H1 (cell line): ENCODE measurements around the gene CYBA. TPM values are rescaled to one million over a fixed set of nuclear protein-coding genes. Genes with fewer than 3 reads are reported as not detected.

ENCODE experiments used
- CTCF ChIA-PET: fragments of 300-600 bp; sonication (Branson Sonifier 250); formaldehyde crosslinking; loops from one replicate; lab custom pipeline; 2021; ENCODE audit not compliant: partially characterized antibody; lab: Charles Lee
- POLR2A ChIA-PET: fragments of 300-600 bp; sonication (Branson Sonifier 250); formaldehyde crosslinking; loops from one replicate; lab custom pipeline; 2021; ENCODE audit warnings: inconsistent platforms; ENCODE audit not compliant: partially characterized antibody; lab: Charles Lee
- DNase-seq, 2 experiments: peaks; one replicate each; pipeline versions ENCODE4 v3.0.0 to v3.0.0-alpha.2; 2010 to 2022; ENCODE audit warnings: low spot score in 2 of 2, low read depth in 1 of 2, mixed read lengths in 1 of 2
- FAIRE-seq: peaks from 2 replicates; lab custom pipeline; 2011; peaks lifted over from hg19 to GRCh38; lab: Jason Lieb, UNC
- H2AFZ ChIP-seq: 2 replicates; pipeline ENCODE4 v1.8.1; 2012; ENCODE audit warnings: low read length, inconsistent platforms
- H2AK5ac ChIP-seq: 2 replicates; pipeline ENCODE4 v1.6.1; 2013; ENCODE audit warnings: low read depth, low read length
- H2BK120ac ChIP-seq: replicated peaks from 2 replicates; pipeline ENCODE3; 2013; ENCODE audit warnings: low read depth, low read length, inconsistent platforms
- H2BK12ac ChIP-seq: 2 replicates; pipeline ENCODE4 v1.6.1; 2013; ENCODE audit warnings: low read depth, low read length
- H2BK15ac ChIP-seq: 2 replicates; pipeline ENCODE4 v1.6.1; 2013; ENCODE audit warnings: low read length
- H2BK20ac ChIP-seq: 2 replicates; pipeline ENCODE4 v1.6.1; 2013; ENCODE audit warnings: low read length
- H2BK5ac ChIP-seq: 2 replicates; pipeline ENCODE4 v1.6.1; 2013; ENCODE audit warnings: low read depth, low read length
- H3K14ac ChIP-seq: 2 replicates; pipeline ENCODE4 v1.6.1; 2013; ENCODE audit warnings: inconsistent platforms; ENCODE audit not compliant: insufficient read length
- H3K18ac ChIP-seq: 2 replicates; pipeline ENCODE4 v1.6.1; 2013; ENCODE audit warnings: low read length; ENCODE audit errors: extremely low read depth
- H3K23ac ChIP-seq: 2 replicates; pipeline ENCODE4 v1.6.1; 2013; ENCODE audit warnings: inconsistent platforms; ENCODE audit not compliant: insufficient read length
- H3K23me2 ChIP-seq: 2 replicates; pipeline ENCODE4 v1.6.1; 2013; ENCODE audit warnings: low read depth, low read length
- H3K27ac ChIP-seq: 2 replicates; pipeline ENCODE4 v1.6.1; 2011; ENCODE audit warnings: low read depth, low read length, inconsistent platforms
- H3K27me3 ChIP-seq, 4 experiments: replicated peaks in 1 of 4; 1 replicate in 1 of 4; 2 replicates in 3 of 4; pipeline versions ENCODE4 v1.6.1 to v1.8.1; 2011 to 2013; ENCODE audit warnings: low read length in 3 of 4, mild to moderate bottlenecking in 3 of 4, inconsistent platforms in 2 of 4, mixed read lengths in 2 of 4, moderate library complexity in 1 of 4; ENCODE audit not compliant: control insufficient read depth in 3 of 4, insufficient read depth in 3 of 4; ENCODE audit errors: extremely low read depth in 1 of 4
- H3K36me3 ChIP-seq, 4 experiments: 2 replicates each; pipeline versions ENCODE4 v1.6.1 to v1.8.1; 2011 to 2013; ENCODE audit warnings: mild to moderate bottlenecking in 4 of 4, low read length in 3 of 4, moderate library complexity in 2 of 4, control low read depth in 1 of 4, inconsistent platforms in 1 of 4; ENCODE audit not compliant: insufficient read depth in 4 of 4, control insufficient read depth in 2 of 4
- H3K4ac ChIP-seq: replicated peaks from 2 replicates; pipeline ENCODE3; 2013; ENCODE audit warnings: low read length, low read depth, mixed read lengths, inconsistent platforms; ENCODE audit not compliant: insufficient read length
- H3K4me1 ChIP-seq, 4 experiments: replicated peaks in 1 of 4; 1 replicate in 1 of 4; 2 replicates in 3 of 4; pipeline versions ENCODE4 v1.6.1 to v1.8.1; 2011 to 2013; ENCODE audit warnings: low read length in 3 of 4, inconsistent platforms in 2 of 4, mixed read lengths in 1 of 4; ENCODE audit not compliant: insufficient read depth in 4 of 4, control insufficient read depth in 3 of 4
- H3K4me2 ChIP-seq, 2 experiments: 2 replicates each; pipeline versions ENCODE4 v1.6.1 to v1.8.1; 2011 to 2013; ENCODE audit warnings: low read depth in 2 of 2, low read length in 2 of 2, control low read depth in 1 of 2, inconsistent platforms in 1 of 2, mild to moderate bottlenecking in 1 of 2; ENCODE audit not compliant: insufficient read depth in 1 of 2
- H3K4me3 ChIP-seq, 4 experiments: fragments of 200-600, 300-600 bp in 1 of 4; sonication (generic), shearing (Covaris generic), sonication (Bioruptor Twin) in 1 of 4; 2 replicates each; pipeline versions ENCODE4 v1.5.1 to v1.8.1; 2011 to 2016; ENCODE audit warnings: low read length in 4 of 4, low read depth in 3 of 4, control low read depth in 2 of 4, inconsistent platforms in 2 of 4, mild to moderate bottlenecking in 2 of 4, mixed read lengths in 1 of 4, moderate library complexity in 1 of 4; ENCODE audit not compliant: insufficient read depth in 2 of 4; ENCODE audit errors: extremely low read depth in 1 of 4
- H3K56ac ChIP-seq: replicated peaks from 2 replicates; pipeline ENCODE3; 2013; ENCODE audit warnings: low read depth, mild to moderate bottlenecking, mixed read lengths, low read length, inconsistent platforms; ENCODE audit not compliant: insufficient read length
- H3K79me1 ChIP-seq: 2 replicates; pipeline ENCODE4 v1.6.1; 2013; ENCODE audit warnings: low read depth, low read length, control low read depth
- H3K79me2 ChIP-seq, 2 experiments: 2 replicates each; pipeline versions ENCODE4 v1.6.1 to v1.8.1; 2012 to 2013; ENCODE audit warnings: low read length in 2 of 2, mild to moderate bottlenecking in 2 of 2, inconsistent platforms in 1 of 2; ENCODE audit not compliant: insufficient read depth in 2 of 2, control insufficient read depth in 1 of 2
- H3K9ac ChIP-seq, 4 experiments: replicated peaks in 1 of 4; 1 replicate in 1 of 4; 2 replicates in 3 of 4; pipeline versions ENCODE4 v1.6.1 to v1.8.1; 2011 to 2013; ENCODE audit warnings: low read depth in 3 of 4, low read length in 3 of 4, control low read depth in 2 of 4, mild to moderate bottlenecking in 2 of 4, moderate library complexity in 2 of 4, inconsistent platforms in 1 of 4; ENCODE audit errors: extremely low read depth in 1 of 4
- H3K9me3 ChIP-seq, 2 experiments: 2 replicates each; pipeline versions ENCODE4 v1.6.1 to v1.8.1; 2012 to 2013; ENCODE audit warnings: mild to moderate bottlenecking in 2 of 2, moderate library complexity in 2 of 2, control low read depth in 1 of 2, inconsistent platforms in 1 of 2, low read depth in 1 of 2, low read length in 1 of 2, mixed read lengths in 1 of 2; ENCODE audit not compliant: insufficient read depth in 2 of 2
- H4K20me1 ChIP-seq, 2 experiments: replicated peaks in 1 of 2; 2 replicates each; pipeline versions ENCODE3 to v1.8.1; 2011 to 2013; ENCODE audit warnings: inconsistent platforms in 2 of 2, low read length in 2 of 2, mild to moderate bottlenecking in 1 of 2; ENCODE audit not compliant: insufficient read depth in 2 of 2, control insufficient read depth in 1 of 2
- H4K5ac ChIP-seq: 2 replicates; pipeline ENCODE4 v1.6.1; 2013; ENCODE audit warnings: low read length, low read depth, mixed read lengths, inconsistent platforms; ENCODE audit not compliant: insufficient read length
- H4K8ac ChIP-seq: 2 replicates; pipeline ENCODE4 v1.8.0; 2013; ENCODE audit warnings: mild to moderate bottlenecking, moderate library complexity, low read length, inconsistent platforms; ENCODE audit not compliant: insufficient read depth; ENCODE audit errors: extremely low read depth
- H4K91ac ChIP-seq: replicated peaks from 2 replicates; pipeline ENCODE3; 2013; ENCODE audit warnings: low read length, mixed read lengths, inconsistent platforms; ENCODE audit not compliant: insufficient read length
- BCL11A ChIP-seq, 2 experiments: IDR thresholded peaks; one replicate each; pipeline ENCODE4 v1.6.1; 2011; ENCODE audit warnings: low read depth in 2 of 2, low read length in 2 of 2, mild to moderate bottlenecking in 2 of 2
- CEBPB ChIP-seq: IDR thresholded peaks from 2 replicates; pipeline ENCODE4 v1.6.1; 2012; ENCODE audit warnings: low read depth, low read length
- FOSL1 ChIP-seq: IDR thresholded peaks from 2 replicates; pipeline ENCODE4 v1.6.1; 2011; ENCODE audit warnings: mild to moderate bottlenecking, low read depth, low read length, moderate library complexity; ENCODE audit not compliant: insufficient read depth
- KDM5A ChIP-seq: fragments of 200-600 bp; IDR thresholded peaks from 2 replicates; pipeline ENCODE4 v1.7.1; 2012; ENCODE audit warnings: mild to moderate bottlenecking, low read length, inconsistent platforms, mixed read lengths
- PHF8 ChIP-seq: fragments of 200-600 bp; sonication (generic); conservative IDR thresholded peaks from 2 replicates; pipeline ENCODE4 v1.7.1; 2012; ENCODE audit warnings: low read depth, mild to moderate bottlenecking, inconsistent platforms, low read length, moderate library complexity
- POLR2A ChIP-seq, 2 experiments: IDR thresholded peaks; 1 replicate in 1 of 2; 2 replicates in 1 of 2; pipeline ENCODE4 v1.6.1; 2011; ENCODE audit warnings: low read depth in 2 of 2, low read length in 2 of 2, mild to moderate bottlenecking in 2 of 2; ENCODE audit errors: control extremely low read depth in 1 of 2
- RFX5 ChIP-seq: IDR thresholded peaks from 2 replicates; pipeline ENCODE4 v1.6.1; 2011; ENCODE audit warnings: low read depth, low read length, improper control_type of control experiment, borderline replicate concordance
- RNF2 ChIP-seq: fragments of 200-900, 300-1000 bp; sonication (generic); IDR thresholded peaks from 2 replicates; pipeline ENCODE4 v1.7.1; 2016; ENCODE audit warnings: borderline replicate concordance, low read depth, mild to moderate bottlenecking, antibody characterized with exemption, low read length; ENCODE audit not compliant: poor library complexity, severe bottlenecking; ENCODE audit errors: missing control alignments
- RXRA ChIP-seq: IDR thresholded peaks from 2 replicates; pipeline ENCODE4 v1.6.1; 2011; ENCODE audit warnings: low read depth, mild to moderate bottlenecking, low read length, moderate library complexity; ENCODE audit not compliant: insufficient read depth
- SUZ12 ChIP-seq: fragments of 200-600 bp; sonication (generic); IDR thresholded peaks from 2 replicates; pipeline ENCODE4 v1.6.1; 2012; ENCODE audit warnings: mild to moderate bottlenecking, inconsistent platforms, low read length, moderate library complexity, mixed read lengths
- TAF1 ChIP-seq: IDR thresholded peaks from 2 replicates; pipeline ENCODE4 v1.6.1; 2011; ENCODE audit warnings: mild to moderate bottlenecking, low read depth, low read length
- WGBS, 2 experiments: shearing (Covaris generic) in 1 of 2; methylation state at CpG; one replicate each; pipeline versions ENCODE4 v1.1.6 to v1.1.7; 2013 to 2015; ENCODE audit warnings: low lambda C conversion rate in 2 of 2, mixed read lengths in 2 of 2, inconsistent platforms in 1 of 2, low coverage in 1 of 2, missing lambda C conversion rate in 1 of 2; ENCODE audit not compliant: insufficient replicate concordance in 2 of 2, insufficient coverage in 1 of 2, insufficient read length in 1 of 2; ENCODE audit errors: extremely low coverage in 1 of 2, missing lambda C conversion rate in 1 of 2; 5-methylcytosine and 5-hydroxymethylcytosine counted together
- polyA plus RNA-seq, 7 experiments: library from polyadenylated mRNA; depleted of rRNA in 3 of 7; stranded (reverse) in 5 of 7; unstranded in 2 of 7; fragments of >200 nt in 5 of 7; fragments of 200-250 nt in 2 of 7; gene quantifications; 1 replicate in 5 of 7; 2 replicates in 1 of 7; 4 replicates in 1 of 7; pipeline versions ENCODE4 v1.2.1 to v1.2.3, GENCODE V29; 2011 to 2013; ENCODE audit warnings: missing spikeins in 2 of 7, mixed read lengths in 2 of 7
- total RNA-seq: library from RNA; stranded (reverse); fragmentation: NEBNext Ultra II Directional; extraction: Animal tissue kit (Norgen Biotek cat#: 25700); gene quantifications from 2 replicates; pipeline ENCODE4 v1.2.1, GENCODE V29; 2021
- TF ChIP-seq, protein P1 (sequence below), 3 experiments: IDR thresholded peaks; 1 replicate in 2 of 3; 2 replicates in 1 of 3; pipeline versions ENCODE4 v1.5.1 to v1.6.1; 2011; ENCODE audit warnings: low read length in 3 of 3, mild to moderate bottlenecking in 3 of 3, inconsistent platforms in 2 of 3, low read depth in 1 of 3, moderate library complexity in 1 of 3; ENCODE audit not compliant: insufficient read depth in 1 of 3; ENCODE audit errors: control extremely low read depth in 1 of 3

CYBA gene
- total and polyA plus RNA-seq, 2 of the 8 experiments (the other 6 are each of a cell fraction or from before 2014, with no cell fraction given) = 136 to 254 TPM

DNA sequence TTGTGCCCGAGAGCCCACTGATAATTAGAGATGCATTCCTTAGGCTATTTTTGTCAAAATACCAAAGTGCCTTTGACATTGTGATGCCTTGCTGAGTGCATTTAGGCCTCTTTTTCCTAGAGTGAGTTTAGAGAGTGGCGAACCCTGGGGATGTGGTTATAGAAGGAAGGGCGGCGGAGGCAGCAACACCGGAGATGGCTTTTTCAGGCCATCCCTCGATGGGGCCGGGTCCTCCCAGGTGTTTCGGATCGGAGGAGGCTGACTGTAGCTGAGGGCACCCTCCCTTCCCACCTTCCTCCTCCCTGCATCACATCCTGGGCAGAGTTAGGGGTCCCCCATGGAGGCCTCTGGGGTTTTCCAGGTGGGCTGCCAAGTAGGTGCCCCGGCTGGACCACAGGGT is 42.0 kb upstream of the CYBA start:
- H3K36me3 ChIP-seq = peaks cover 0 to 9% (median 4%) of the 10 kb centered on the region in 4 experiments; a peak in 3 of 8 replicates
- H3K4me3 ChIP-seq = no peak overlapping the region
- no peaks in the 10 kb centered on the region for H3K23me2 ChIP-seq
- no peak overlapping the region for H2AK5ac ChIP-seq
- H3K27me3 ChIP-seq = no peaks in the 10 kb centered on the region; a peak in 2 of 7 replicates
- H2BK15ac ChIP-seq = no peak overlapping the region
- H4K91ac ChIP-seq = no peak overlapping the region
- no peak for FAIRE-seq
- no peak overlapping the region for H3K14ac ChIP-seq
- 78% methylated on average over 10 of the region's 10 CpGs; no CpG with 5 or more reads in 1 of the 2 experiments for WGBS, 2 experiments
- H3K4me2 ChIP-seq = no peak overlapping the region
- no peaks in the 10 kb centered on the region for H3K9me3 ChIP-seq
- no peaks in the 10 kb centered on the region for H3K79me2 ChIP-seq
- H3K27ac ChIP-seq = no peak overlapping the region
- H3K4me1 ChIP-seq = peaks cover 0 to 2% (median 0%) of the 10 kb centered on the region in 4 experiments; a peak in 3 of 7 replicates
- H4K5ac ChIP-seq = no peak overlapping the region
- H3K18ac ChIP-seq = no peak overlapping the region
- no peaks in the 10 kb centered on the region for H3K79me1 ChIP-seq
- H2AFZ ChIP-seq = no peak overlapping the region
- H2BK5ac ChIP-seq = no peak overlapping the region
- DNase-seq = no peak
- ChIA-PET CTCF (interaction anchor here (1.9 to 2.3 kb wide), 2 partner anchors 12 to 20 kb away, joined by 8 to 9 read pairs; no protein-coding TSS in a partner anchor), POLR2A (no interaction called here)
- H3K56ac ChIP-seq = no peak overlapping the region
- H2BK20ac ChIP-seq = no peak overlapping the region
- peaks cover 0 to 1% of the 10 kb centered on the region in 2 experiments for H4K20me1 ChIP-seq
- no peak overlapping the region for H3K4ac ChIP-seq
- TF ChIP-seq SUZ12 = no peak
- TF ChIP-seq KDM5A = no peak
- TF ChIP-seq TAF1 = no peak
- TF ChIP-seq PHF8 = no peak
- TF ChIP-seq, protein P1, sequence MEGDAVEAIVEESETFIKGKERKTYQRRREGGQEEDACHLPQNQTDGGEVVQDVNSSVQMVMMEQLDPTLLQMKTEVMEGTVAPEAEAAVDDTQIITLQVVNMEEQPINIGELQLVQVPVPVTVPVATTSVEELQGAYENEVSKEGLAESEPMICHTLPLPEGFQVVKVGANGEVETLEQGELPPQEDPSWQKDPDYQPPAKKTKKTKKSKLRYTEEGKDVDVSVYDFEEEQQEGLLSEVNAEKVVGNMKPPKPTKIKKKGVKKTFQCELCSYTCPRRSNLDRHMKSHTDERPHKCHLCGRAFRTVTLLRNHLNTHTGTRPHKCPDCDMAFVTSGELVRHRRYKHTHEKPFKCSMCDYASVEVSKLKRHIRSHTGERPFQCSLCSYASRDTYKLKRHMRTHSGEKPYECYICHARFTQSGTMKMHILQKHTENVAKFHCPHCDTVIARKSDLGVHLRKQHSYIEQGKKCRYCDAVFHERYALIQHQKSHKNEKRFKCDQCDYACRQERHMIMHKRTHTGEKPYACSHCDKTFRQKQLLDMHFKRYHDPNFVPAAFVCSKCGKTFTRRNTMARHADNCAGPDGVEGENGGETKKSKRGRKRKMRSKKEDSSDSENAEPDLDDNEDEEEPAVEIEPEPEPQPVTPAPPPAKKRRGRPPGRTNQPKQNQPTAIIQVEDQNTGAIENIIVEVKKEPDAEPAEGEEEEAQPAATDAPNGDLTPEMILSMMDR (IDR thresholded peaks at IDR 0.05; ENCODE audit: control extremely low read depth in 1 of 3, insufficient read depth in 1 of 3, low read depth in 1 of 3, low read length in 3 of 3) = no peak
- TF ChIP-seq POLR2A (IDR thresholded peaks at IDR 0.05; ENCODE audit: control extremely low read depth in 1 of 2, low read depth in 2 of 2, low read length in 2 of 2) = no peak
- no peak for TF ChIP-seq FOSL1
- no peak for TF ChIP-seq RFX5
- TF ChIP-seq CEBPB = no peak
- no peak for TF ChIP-seq BCL11A (IDR thresholded peaks at IDR 0.05; ENCODE audit: low read depth in 2 of 2, low read length in 2 of 2)
- TF ChIP-seq RXRA = no peak
- no peak for TF ChIP-seq RNF2
- no peak overlapping the region for H3K9ac ChIP-seq
- H3K23ac ChIP-seq = no peak overlapping the region
- no peak overlapping the region for H2BK120ac ChIP-seq
- H2BK12ac ChIP-seq = no peak overlapping the region
- H4K8ac ChIP-seq = no peak overlapping the region
